Smooth muscle cell of the brain vasculature (primary cell): ENCODE measurements around the gene RAB17.

Experiments used
- DNase-seq: peaks from one replicate; pipeline ENCODE4 v3.0.0-alpha.2; 2012; ENCODE audit warnings: low read depth, low spot score

RAB17 gene

DNA sequence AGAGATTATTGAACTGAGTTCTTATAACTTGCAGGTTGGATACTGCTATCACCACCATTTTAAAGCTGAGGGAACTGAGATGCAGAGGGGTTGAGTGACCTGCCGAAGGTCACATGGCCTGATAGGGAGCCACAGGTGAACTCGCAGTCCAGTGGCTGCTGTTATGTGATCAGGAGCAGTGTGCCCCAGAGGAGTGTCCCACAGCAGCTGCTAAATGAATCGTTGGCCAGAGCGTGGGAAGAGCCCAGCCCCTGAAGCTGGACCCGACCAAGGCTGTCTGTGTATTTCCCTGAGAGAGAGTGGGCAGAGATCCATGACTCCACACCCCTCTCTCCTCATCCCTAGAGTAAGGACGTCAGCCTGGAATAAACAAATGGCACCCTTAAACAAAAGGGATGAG lies 50.9 kb downstream of the RAB17 start:
- DNase-seq = no peak

DNA sequence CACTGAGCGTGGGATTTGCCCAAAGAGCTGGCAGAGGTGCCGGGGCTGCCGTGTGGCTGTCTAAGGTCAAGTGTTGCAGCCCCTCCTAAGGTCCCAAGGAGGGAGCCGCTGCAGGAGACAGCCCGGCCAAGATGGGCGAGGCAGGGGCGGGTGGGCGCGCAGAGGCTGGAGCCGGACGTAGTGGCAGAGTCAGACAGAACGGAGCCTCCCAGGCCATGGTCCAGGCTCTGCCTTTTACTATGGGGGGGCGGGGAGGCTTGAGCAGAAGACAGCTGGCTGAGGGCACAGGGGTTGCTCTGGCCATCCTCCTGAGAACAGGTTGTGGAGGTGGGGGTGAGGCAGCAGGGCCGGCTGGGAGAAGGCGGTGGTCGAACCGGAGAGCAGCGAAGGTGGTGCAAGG lies 51.6 kb downstream of the RAB17 start:
- DNase-seq = no peak

DNA sequence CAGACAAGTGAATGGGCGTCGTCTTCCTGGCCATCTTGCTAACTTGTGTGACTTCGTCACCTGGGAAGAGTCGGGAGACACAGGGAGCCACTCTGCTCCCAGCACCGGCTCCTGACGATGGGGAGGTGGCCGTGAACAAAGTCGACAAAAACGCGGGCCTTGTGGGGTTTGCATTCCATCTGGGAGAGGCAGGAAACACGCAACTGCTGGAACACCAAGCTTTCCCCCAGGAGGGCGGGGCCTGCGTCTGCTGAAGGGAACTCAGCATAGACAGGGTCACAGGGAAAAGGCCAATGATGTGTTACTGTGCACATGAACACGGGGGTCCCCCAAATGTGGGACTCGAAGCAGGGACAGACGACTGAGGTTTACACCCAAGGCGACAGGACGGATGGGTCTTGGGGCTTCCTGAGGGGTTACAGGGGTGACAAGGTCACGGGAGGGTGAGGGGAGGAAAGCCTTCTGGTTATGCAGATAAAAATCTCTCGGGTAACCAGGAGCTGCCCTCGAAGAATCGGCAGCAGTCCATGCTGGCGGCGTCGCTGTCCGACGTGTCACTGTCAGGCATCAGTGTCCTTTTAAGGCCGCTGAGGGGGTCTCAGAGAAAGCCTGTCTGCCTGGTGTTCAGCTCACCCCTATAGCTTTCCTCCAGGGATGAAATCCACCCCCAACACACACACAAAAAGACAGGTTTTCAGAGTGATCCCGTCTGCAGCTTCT lies 52.4 kb downstream of the RAB17 start:
- DNase-seq = no peak

DNA sequence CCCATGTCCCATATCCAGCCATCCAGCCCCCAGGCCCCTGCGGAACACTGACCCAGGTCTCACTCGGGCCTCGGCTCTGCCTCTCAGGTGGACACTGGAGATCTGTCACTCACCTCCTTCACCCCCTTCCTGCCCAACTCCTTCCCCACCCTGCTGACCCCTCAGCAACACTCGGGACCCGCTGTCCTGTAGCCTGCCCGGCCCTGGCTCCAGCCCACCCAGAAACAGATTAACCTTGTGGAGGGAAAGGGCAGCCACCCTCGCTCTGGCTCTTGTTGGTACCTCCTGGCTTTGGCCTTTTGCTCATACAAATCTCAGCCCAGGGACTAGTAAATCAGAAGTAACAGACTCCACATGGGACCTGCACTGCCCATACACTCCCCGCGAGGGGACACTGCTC lies 53.9 kb downstream of the RAB17 start:
- DNase-seq = no peak

DNA sequence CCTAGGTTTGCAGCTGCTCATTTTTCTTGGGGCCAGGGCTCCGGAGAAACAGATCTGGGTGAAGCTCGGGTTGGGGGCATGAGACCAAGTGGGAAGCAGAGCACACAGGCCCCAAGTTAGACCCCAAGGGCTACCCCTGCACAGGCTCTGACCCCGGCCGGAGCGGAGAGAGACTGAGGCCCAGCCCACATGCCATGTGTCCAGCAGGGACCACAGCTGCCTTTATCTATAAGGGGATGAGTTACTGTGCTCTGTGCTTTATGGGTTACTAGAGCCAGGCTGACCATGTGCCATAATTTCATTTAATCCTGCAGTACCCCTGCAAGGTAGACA lies 54.5 kb downstream of the RAB17 start:
- DNase-seq = no peak

DNA sequence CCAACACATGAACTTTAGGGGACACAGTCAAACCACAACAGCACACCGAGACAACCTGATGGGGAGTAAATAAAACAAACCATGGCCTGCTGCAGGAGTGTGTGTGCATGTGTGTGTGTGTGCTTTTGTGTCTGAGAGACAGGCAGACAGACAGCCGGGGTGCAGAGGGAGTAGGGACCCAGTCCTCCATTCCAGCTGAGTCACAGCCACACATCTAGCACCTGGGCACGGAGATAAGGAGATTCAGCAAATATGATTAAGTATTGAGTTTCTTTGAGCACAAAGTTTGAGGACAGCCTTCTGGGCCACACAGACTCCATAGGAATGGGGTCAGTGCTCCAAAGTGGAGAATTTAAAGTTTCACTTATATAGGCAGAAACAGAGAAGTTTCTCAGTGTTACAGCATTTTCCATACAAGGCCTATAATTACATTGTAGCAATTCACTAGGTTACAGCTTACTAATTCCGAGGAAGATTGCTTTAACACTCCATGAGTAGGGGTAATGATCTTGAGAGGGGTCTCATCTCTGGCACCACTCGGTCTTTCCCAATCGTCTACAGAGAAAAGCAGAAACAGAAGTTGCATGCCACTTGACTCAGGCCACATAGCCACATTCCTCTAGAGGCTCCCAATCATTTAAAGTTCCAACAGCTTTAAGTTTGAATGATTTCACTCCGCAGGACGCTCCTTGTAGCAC lies 55.0 kb downstream of the RAB17 start:
- no peak for DNase-seq

DNA sequence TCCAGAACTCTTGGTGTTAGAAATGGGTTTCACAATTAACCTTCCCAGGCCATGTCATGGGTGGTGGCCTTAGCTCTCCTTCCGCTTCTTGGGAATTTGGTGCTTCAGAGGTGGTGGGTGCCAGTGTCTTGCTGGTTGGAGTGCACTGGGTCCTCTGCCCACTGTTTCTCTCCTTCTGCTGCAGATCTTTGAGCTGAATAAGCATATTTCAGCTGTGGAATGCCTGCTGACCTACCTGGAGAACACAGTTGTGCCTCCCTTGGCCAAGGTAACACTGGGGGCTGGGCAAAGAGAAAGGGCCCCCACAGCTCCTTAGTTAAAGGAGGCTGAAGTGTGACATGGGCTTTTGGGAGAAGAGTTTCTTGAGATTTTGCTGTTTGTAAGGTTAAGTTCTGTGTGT lies 56.2 kb downstream of the RAB17 start:
- no peak for DNase-seq

DNA sequence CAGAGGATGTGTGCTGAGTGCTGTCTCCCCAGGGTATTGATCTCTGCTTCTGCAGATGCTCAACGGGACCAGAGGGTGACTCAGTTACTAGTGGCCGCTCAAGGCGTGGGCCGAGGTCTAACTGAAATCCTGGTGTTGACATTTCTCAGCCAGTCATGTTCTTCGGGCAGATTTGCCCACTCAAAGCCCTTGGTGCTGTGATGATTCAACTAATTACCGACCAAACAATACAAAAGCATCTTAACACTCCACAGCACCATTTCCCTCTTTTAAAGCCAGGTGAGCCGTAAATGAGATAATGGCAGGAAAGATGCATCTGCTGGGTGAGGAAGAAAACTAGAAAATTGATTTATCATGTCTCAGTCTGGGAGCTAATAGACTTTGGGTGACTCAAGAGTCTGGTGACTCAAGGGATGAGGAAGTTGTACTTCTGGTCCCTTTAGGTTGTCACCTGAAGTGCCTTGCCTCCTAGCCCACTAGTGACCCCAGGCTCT lies 56.8 kb downstream of the RAB17 start:
- no peak for DNase-seq

DNA sequence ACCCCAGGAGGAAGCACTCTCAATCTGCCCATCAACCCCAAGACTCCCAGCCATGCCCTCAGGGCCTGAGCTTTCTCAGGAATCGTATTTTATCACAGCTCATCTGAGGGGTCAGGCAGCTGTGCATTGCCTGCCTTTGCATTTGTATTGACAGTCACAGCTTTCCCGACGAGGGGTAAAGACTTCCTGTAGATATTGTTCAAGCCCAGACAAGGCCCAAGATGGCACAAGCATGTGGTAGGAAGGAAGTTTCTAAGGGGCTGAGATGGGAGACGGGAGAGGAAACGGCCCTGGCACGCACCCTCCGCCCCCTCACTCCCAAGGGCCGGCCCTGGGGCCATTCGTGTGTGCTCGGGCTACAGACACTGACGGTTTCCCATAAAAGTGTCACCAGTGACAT lies 58.4 kb downstream of the RAB17 start:
- no peak for DNase-seq

DNA sequence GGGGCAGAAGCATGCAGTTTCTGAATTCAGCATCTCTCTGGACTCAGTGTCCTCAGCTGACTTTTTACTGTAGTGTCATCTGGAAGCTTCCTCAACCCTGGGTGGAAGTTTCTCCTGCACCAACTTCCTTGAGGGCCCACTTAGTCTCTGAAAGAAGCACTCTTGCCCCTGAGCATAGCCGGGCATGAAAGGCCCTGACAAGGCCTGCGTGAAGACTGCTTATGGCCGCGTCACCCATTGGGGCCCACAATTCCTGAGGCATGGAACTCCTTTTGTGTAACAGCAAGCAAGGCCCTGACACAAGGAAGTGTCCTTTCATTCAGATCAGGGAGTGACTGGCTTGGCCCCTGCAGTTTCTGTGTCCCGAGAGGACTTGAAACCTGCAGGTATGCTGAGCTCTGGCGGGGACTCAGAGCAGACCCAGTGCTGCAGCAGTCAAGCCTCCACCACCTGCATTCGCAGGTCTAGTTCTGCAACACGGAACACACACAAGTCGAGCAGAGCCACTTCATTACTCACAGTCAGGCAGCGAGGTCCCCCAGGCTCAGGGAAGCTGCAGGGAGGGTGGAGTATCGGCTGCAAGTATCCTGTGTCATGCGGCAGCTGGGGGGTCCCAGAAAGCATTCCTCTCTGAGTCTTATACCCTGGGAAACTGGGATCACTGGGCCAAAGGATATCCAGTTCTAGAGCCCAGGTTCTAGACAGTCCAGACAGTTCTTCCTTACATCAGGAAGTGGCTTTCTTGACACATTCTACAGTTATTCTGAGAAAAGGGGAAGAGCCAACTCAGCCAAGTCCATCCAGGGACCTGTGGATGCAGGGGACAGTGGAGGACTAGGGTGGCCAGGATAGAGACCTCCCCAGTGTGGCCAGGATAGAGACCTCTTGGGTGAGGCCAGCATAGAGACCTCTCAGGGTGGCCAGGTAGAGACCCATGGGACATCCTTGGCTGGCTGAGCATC lies 59.8 kb downstream of the RAB17 start:
- DNase-seq = no peak

DNA sequence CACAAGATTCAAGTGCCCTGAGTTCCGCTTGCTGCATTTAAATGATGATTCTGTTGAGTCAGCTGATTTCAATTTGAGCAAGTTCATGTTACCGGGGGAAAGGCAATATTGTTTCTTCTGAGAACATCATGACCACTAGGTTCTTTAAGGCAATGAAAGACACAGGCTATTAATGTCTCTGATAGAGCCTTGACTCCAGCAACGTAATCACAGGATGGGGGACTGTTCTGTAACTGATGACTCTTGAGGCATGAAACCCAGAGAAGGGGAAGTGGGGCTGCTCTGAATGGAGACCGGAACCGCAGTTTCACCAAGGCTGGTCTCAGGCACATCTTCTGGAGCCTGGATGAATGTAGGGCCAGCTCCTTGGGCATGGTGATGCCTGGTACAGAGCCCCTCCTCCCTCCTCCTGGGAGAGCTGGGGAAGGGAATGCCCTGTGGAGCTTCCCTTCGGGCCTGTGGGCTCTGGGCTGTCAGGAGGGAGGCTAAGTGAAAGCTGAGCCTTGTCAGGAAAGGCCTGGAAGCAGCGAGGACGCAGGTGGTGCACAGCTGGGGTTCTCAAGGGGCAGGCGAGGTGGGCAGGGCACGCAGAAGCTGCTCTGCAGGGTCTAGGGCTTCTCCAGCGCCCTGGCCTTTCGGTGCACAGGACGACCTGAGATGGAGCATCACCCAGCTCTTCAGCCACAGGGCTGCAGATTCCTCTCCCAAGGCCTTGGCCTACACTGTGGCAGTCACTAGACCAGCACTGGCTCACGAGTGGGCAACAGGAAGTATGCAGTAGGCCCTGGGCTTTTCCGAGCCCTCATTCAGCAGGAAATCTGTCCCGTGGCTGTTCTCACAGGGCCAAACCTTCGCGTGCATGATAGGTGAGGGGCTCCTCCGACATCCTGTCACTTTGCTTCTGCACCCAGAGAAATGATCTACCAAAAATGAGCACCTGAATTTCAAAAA lies 60.8 kb downstream of the RAB17 start:
- no peak for DNase-seq

DNA sequence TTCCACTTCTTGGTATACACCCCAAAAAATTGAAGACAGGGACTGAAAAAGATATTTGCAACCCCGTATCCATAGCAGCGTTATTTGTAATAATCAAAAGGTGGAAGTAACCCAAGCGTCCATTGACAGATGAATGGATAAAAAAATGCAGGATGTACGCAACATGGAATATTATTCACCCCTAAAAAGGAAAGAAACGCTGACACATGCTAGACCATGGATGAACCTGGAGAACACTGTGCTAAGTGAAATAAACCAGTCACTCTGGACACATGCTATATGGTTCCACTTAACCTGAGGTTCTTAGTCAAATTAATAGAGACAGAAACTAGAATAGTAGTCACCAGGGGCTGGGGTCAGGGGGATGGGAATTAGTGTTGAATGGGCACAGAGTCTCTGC lies 62.8 kb downstream of the RAB17 start:
- DNase-seq = no peak

DNA sequence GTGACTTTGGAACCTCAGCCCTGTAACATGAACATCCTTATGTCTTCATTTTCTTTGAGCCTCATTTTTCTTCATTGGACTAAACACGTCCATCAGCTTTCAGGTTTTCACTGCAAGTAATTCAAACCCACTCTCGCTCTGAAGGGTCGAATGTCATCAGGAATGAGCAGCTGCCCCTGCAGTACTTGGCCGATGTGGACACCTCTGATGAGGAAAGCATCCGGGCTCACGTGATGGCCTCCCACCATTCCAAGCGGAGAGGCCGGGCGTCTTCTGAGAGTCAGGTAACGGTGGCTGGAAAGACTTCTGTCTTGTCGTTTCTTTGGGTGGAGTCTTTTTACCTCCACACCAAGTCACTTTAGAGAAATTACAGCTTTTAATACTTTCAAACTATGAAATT lies 63.3 kb downstream of the RAB17 start:
- no peak for DNase-seq

DNA sequence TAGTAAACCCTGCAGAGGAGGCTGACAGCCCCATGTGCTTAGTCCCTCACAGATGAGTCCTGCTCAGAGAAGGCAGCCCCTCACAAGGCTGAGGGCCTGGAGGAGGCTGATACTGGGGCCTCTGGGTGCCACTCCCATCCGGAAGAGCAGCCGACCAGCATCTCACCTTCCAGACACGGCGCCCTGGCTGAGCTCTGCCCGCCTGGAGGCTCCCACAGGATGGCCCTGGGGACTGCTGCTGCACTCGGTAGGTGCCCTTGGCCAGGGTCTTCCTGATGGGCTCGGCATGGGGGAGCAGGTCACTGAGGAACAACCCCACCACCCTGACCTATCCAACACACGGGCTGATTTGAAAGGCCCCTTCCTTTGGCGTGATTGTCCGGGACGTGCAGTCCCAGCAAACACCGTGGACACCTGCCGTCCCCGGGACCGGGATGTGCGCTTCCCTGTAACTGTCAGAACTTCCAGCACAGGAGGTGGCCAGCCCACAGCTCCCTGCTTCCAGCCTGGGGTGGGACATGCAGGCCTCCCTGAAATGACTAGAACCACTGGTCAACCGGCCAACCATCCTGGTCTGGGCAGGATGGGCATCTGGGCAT lies 64.9 kb downstream of the RAB17 start:
- DNase-seq = no peak

DNA sequence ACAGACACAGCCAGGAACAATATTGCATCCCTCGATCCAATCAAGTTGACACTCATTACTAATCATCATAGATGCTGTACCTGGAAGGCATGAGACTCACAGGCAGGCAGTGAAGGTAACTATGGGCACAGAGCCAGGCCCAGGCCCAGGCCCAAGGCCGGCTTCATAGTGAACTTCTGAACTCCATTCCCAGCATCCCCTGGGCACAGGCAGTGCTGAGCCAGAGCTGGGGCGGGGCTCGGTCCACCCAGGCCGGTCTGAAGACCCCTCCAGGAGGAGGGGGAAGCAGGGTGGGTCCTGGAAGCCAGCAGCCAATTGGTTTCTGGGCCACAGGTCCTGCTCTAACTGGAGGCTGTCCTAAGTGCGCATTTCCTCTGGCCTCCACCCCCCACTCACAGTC lies 65.9 kb downstream of the RAB17 start:
- DNase-seq = no peak
